ACC112 (cell line): ENCODE measurements around the gene TLR7.

Source experiments
- H2AFZ ChIP-seq: fragments of 200-600 bp; sonication (generic); one replicate; pipeline ENCODE4 v1.6.0; 2017; ENCODE audit warnings: antibody characterized with exemption, low read length; ENCODE audit not compliant: unreplicated experiment
- H3K27ac ChIP-seq: fragments of 200-600 bp; sonication (generic); 2 replicates; pipeline ENCODE4 v1.5.1; 2014; ENCODE audit warnings: low read depth, mild to moderate bottlenecking, antibody characterized with exemption, low read length, moderate library complexity
- H3K27me3 ChIP-seq: fragments of 200-600 bp; sonication (generic); 2 replicates; pipeline ENCODE4 v1.6.1; 2014; ENCODE audit warnings: mild to moderate bottlenecking, antibody characterized with exemption, low read length, moderate library complexity, mixed read lengths; ENCODE audit not compliant: insufficient read depth
- H3K36me3 ChIP-seq: fragments of 200-600 bp; sonication (generic); 2 replicates; pipeline ENCODE4 v1.6.1; 2016; ENCODE audit warnings: mild to moderate bottlenecking, antibody characterized with exemption, low read length, moderate library complexity, mixed read lengths; ENCODE audit not compliant: insufficient read depth
- H3K4me1 ChIP-seq: fragments of 200-600 bp; sonication (generic); one replicate; pipeline ENCODE4 v1.6.1; 2016; ENCODE audit warnings: low read length, mixed read lengths; ENCODE audit not compliant: insufficient read depth, unreplicated experiment, control insufficient read depth
- H3K4me3 ChIP-seq: fragments of 200-600 bp; sonication (generic); 2 replicates; pipeline ENCODE4 v1.5.1; 2014; ENCODE audit warnings: mild to moderate bottlenecking, low read depth, low read length
- H3K79me2 ChIP-seq: fragments of 200-600 bp; sonication (generic); one replicate; pipeline ENCODE4 v1.6.0; 2016; ENCODE audit warnings: low read length; ENCODE audit not compliant: control insufficient read depth, unreplicated experiment, insufficient read depth

The TLR7 gene

GRCh38 chrX:12922599-12922919 is 55.7 kb downstream of the TLR7 start:
- Histone ChIP-seq H3K4me1 (no peaks in the 10 kb centered on the region), H3K36me3 (no peaks in the 10 kb centered on the region), H3K4me3 (no peak overlapping the region), H3K27me3 (peaks cover 36% of the 10 kb centered on the region), H3K79me2 (no peaks in the 10 kb centered on the region), H3K27ac (no peak overlapping the region), H2AFZ (no peak overlapping the region)

- no peak overlapping the region for H3K27ac ChIP-seq
- H3K4me3 ChIP-seq, result no peak overlapping the region
- H3K4me1 ChIP-seq, result peaks cover 6% of the 10 kb centered on the region
- H3K79me2 ChIP-seq, result no peaks in the 10 kb centered on the region
- no peaks in the 10 kb centered on the region for H3K27me3 ChIP-seq
- H2AFZ ChIP-seq, result no peak overlapping the region
- H3K36me3 ChIP-seq, result no peaks in the 10 kb centered on the region
These were observed 62.8 kb downstream of the TLR7 start for GRCh38 chrX:12929701-12930100.

DNA sequence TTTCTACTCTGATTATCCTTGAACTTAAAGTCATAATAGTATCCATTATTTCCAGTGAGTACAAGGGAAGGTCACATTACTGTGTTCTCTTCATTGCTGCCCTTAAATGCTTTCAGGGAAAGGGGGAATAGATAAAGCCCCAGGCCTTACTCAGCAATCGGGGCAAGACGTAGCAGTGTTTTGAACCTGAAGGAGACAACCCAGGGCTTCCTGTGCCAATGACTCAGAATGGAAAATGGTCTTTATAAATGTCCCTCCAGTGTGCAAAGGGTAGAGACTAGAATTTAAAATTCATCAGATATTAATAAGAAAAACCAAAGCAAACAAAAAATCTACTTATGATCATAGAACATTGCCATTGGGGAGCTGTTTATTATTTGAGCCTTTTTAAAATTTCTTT is 63.3 kb downstream of the TLR7 start:
- H3K36me3 ChIP-seq, result no peaks in the 10 kb centered on the region
- no peak overlapping the region for H3K27ac ChIP-seq
- no peak overlapping the region for H3K4me3 ChIP-seq
- peaks cover 6% of the 10 kb centered on the region for H3K4me1 ChIP-seq
- H3K79me2 ChIP-seq, result no peaks in the 10 kb centered on the region
- no peak overlapping the region for H2AFZ ChIP-seq
- no peaks in the 10 kb centered on the region for H3K27me3 ChIP-seq

- no peak overlapping the region for H3K4me3 ChIP-seq
- H3K36me3 ChIP-seq, result no peaks in the 10 kb centered on the region
- peaks cover 6% of the 10 kb centered on the region for H3K4me1 ChIP-seq
- H3K27ac ChIP-seq, result no peak overlapping the region
- H3K79me2 ChIP-seq, result no peaks in the 10 kb centered on the region
- no peaks in the 10 kb centered on the region for H3K27me3 ChIP-seq
- H2AFZ ChIP-seq, result no peak overlapping the region
These were observed 65.4 kb downstream of the TLR7 start for GRCh38 chrX:12932244-12932643.

- Histone ChIP-seq H3K4me3 (no peak overlapping the region), H2AFZ (no peak overlapping the region), H3K27me3 (no peaks in the 10 kb centered on the region), H3K27ac (no peak overlapping the region), H3K4me1 (peaks cover 2% of the 10 kb centered on the region), H3K36me3 (no peaks in the 10 kb centered on the region), H3K79me2 (no peaks in the 10 kb centered on the region)
These were observed 68.0 kb downstream of the TLR7 start for GRCh38 chrX:12934850-12935249.

- Histone ChIP-seq H3K79me2 (no peaks in the 10 kb centered on the region), H3K27ac (no peak overlapping the region), H3K4me1 (no peaks in the 10 kb centered on the region), H2AFZ (no peak overlapping the region), H3K36me3 (no peaks in the 10 kb centered on the region), H3K27me3 (no peaks in the 10 kb centered on the region), H3K4me3 (no peak overlapping the region)
These were observed 70.1 kb downstream of the TLR7 start for GRCh38 chrX:12936947-12937346.
